Pancreas (tissue), 10 donors: ENCODE data around the gene TTBK2. TPM values are rescaled to one million over a fixed set of nuclear protein-coding genes. Genes with fewer than 3 reads are reported as not detected.
A peak's percentile ranks its signal among the peaks of the same experiment; 100 is the strongest.

Source experiments
- ATAC-seq, 4 donors: fragments of 200-7000 bp; cut with Tn5 transposase; one replicate each; pipeline versions ENCODE4 v1.8.0 to v1.9.1; 2020; ENCODE audit warnings: mild to moderate bottlenecking in 4 of 4, moderate library complexity in 4 of 4
- DNase-seq, 6 donors: peaks; one replicate each; pipeline ENCODE4 v3.0.0-alpha.2; 2020
- FAIRE-seq: peaks from 2 replicates; lab custom pipeline; 2012; peaks lifted over from hg19 to GRCh38; lab: Jason Lieb, UNC
- H3K27ac ChIP-seq, 4 donors: fragments of 200-600 bp; sonication (generic); 1 replicate in 3 of 4; 2 replicates in 1 of 4; pipeline versions ENCODE4 v1.5.0 to v1.8.0; 2020
- H3K27me3 ChIP-seq, 4 donors: fragments of 200-600 bp; one replicate each; pipeline ENCODE4 v1.8.0; 2021
- H3K36me3 ChIP-seq, 3 donors: fragments of 200-600 bp; sonication (generic) in 1 of 3; one replicate each; pipeline versions ENCODE4 v1.5.0 to v1.8.0; 2020 to 2021
- H3K4me1 ChIP-seq, 3 donors: fragments of 200-600 bp; one replicate each; pipeline ENCODE4 v1.8.0; 2021
- H3K4me3 ChIP-seq, 4 donors: fragments of 200-600 bp; sonication (generic) in 2 of 4; one replicate each; pipeline versions ENCODE4 v1.5.0 to v1.8.0; 2020 to 2021
- H3K9me3 ChIP-seq, 4 donors: fragments of 200-600 bp; one replicate each; pipeline ENCODE4 v1.8.0; 2021
- WGBS, 2 donors: extraction: QIAGEN DNeasy Blood & Tissue Kit; methylation state at CpG; one replicate each; pipeline ENCODE4 v1.1.7; 2013; 5-methylcytosine and 5-hydroxymethylcytosine counted together
- intact Hi-C, 3 donors: fragments of 100-400 bp; cut with DNase I; formaldehyde crosslinking; loops; one replicate each; pipeline versions ENCODE4 v1.11.1 to v1.14.2; 2022
- polyA plus RNA-seq, 2 donors: library from polyadenylated mRNA; stranded (reverse); fragments of 200-250 nt; gene quantifications; one replicate each; pipeline ENCODE4 v1.2.3, GENCODE V29; 2013
- total RNA-seq, 6 donors: library from RNA; stranded (reverse); fragmentation: NEBNext Ultra II Directional in 4 of 6; extraction: Animal tissue kit (Norgen Biotek cat#: 25700) in 4 of 6; gene quantifications; one replicate each; pipeline versions ENCODE4 v1.2.1 to v1.2.4, GENCODE V29; 2021 to 2023
- TF ChIP-seq, protein P1 (sequence below), 4 donors: fragments of 200-600 bp; sonication (generic) in 3 of 4; IDR thresholded peaks; one replicate each; pipeline versions ENCODE4 v1.5.0 to v1.8.0; 2021; ENCODE audit warnings: antibody characterized with exemption in 4 of 4
- donor health status: healthy with polysubstance abuse.
- donor health status: DM: no; HTN: no; CAD: no; lungs with moderate emphysema.
- donor health status: DM: no; HTN: no; CAD: no.
- donor health status: control.
- donor health status: control.
- donor health status: Bipolar disorder and iron deficiency.
- donor health status: DM: yes; HTN: yes; CAD: no.
- donor health status: DM: no; HTN: no; CAD: no.
- donor health status: DM: no; HTN: no; CAD: no.
- donor health status: DM: yes; HTN: yes; CAD: no.

The TTBK2 gene
- total and polyA plus RNA-seq, 8 donors = 1.7 to 8.5 (median 4.8) TPM

GRCh38 chr15:42742149-42742548, 178.4 kb downstream of the TTBK2 start:
- TF ChIP-seq, protein P1, sequence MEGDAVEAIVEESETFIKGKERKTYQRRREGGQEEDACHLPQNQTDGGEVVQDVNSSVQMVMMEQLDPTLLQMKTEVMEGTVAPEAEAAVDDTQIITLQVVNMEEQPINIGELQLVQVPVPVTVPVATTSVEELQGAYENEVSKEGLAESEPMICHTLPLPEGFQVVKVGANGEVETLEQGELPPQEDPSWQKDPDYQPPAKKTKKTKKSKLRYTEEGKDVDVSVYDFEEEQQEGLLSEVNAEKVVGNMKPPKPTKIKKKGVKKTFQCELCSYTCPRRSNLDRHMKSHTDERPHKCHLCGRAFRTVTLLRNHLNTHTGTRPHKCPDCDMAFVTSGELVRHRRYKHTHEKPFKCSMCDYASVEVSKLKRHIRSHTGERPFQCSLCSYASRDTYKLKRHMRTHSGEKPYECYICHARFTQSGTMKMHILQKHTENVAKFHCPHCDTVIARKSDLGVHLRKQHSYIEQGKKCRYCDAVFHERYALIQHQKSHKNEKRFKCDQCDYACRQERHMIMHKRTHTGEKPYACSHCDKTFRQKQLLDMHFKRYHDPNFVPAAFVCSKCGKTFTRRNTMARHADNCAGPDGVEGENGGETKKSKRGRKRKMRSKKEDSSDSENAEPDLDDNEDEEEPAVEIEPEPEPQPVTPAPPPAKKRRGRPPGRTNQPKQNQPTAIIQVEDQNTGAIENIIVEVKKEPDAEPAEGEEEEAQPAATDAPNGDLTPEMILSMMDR (IDR thresholded peaks at IDR 0.05) = no peak
- WGBS, 2 donors = 89 to 90% methylated on average over 4 of the region's 4 CpGs
- Histone ChIP-seq H3K4me3 (no peak overlapping the region), H3K27me3 (no peaks in the 10 kb centered on the region), H3K36me3 (no peaks in the 10 kb centered on the region), H3K27ac (no peak overlapping the region), H3K9me3 (no peaks in the 10 kb centered on the region), H3K4me1 (peaks cover 0 to 7% (median 5%) of the 10 kb centered on the region in 3 donors)
- ATAC-seq (no peak), FAIRE-seq (no peak), DNase-seq (no peak)
- intact Hi-C loops = no loop called here

GRCh38 chr15:42741710-42742109, 178.9 kb downstream of the TTBK2 start:
- 90 to 91% methylated on average over 2 of the region's 2 CpGs for WGBS, 2 donors

GRCh38 chr15:42737529-42738328, 182.8 kb downstream of the TTBK2 start:
- DNase-seq = no peak
- H3K27ac ChIP-seq = peak overlapping the region; percentile 73 to 89 (median 86)
- ATAC-seq = peak; percentile 4 to 29 (median 10)
- peaks cover 0 to 7% (median 0%) of the 10 kb centered on the region in 3 donors for H3K36me3 ChIP-seq
- peaks cover 4 to 9% (median 7%) of the 10 kb centered on the region in 3 donors for H3K4me1 ChIP-seq
- H3K9me3 ChIP-seq = no peaks in the 10 kb centered on the region
- WGBS, 2 donors = 75 to 76% methylated on average over 21 of the region's 21 CpGs
- H3K4me3 ChIP-seq = peak overlapping the region; percentile 89 to 97 (median 92)
- TF ChIP-seq, protein P1 (IDR thresholded peaks at IDR 0.05) = no peak
- FAIRE-seq = no peak
- H3K27me3 ChIP-seq = no peaks in the 10 kb centered on the region
- intact Hi-C loops = no loop called here

More at GRCh38 chr15:42741710-42742109, 178.9 kb downstream of the TTBK2 start:
- no peaks in the 10 kb centered on the region for H3K36me3 ChIP-seq
- no peak for DNase-seq
- no peak overlapping the region for H3K4me3 ChIP-seq
- no peaks in the 10 kb centered on the region for H3K9me3 ChIP-seq
- H3K27ac ChIP-seq = no peak overlapping the region
- no peak for FAIRE-seq
- H3K4me1 ChIP-seq = peaks cover 0 to 7% (median 5%) of the 10 kb centered on the region in 3 donors
- intact Hi-C loops = no loop called here
- no peaks in the 10 kb centered on the region for H3K27me3 ChIP-seq
- ATAC-seq = no peak
- TF ChIP-seq, protein P1 (IDR thresholded peaks at IDR 0.05) = no peak

DNA sequence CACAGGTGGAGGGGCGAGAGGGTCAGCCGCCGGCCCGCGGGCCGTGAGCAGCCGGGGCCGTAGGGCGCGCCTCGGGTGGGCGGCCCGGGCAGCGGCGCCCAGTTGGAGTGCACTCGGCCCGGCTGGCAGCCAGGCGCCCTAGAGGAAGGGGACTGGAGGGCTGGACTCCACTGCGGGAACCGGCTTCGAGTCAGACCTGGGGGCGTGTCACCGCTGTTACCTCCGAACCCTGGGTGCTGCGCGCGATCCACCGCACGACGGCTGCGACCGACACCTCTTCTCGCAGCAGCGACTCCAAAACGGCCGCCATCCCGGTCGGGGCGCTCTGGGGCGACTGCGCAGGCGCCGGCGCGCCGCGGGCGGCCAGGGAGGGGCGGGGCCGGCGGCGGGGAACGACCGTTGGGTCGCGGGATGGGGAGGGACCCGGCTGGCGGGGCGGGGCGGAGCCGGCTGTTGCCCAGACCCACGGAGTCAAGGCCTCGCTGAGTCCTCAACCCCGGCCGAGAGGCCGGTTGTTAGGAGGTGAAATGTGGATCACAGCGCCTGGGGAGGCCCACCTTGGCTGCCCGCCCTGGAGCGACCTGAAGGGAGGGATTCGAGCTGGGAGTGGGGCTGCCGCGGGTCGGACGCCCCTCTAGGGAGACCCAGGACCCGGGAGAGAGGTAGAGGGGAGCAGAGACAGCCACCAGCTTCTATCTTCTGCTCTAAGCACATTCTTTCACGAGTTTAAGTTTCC, 183.6 kb downstream of the TTBK2 start, which contains the start of gene CDAN1:
CDAN1 (minus strand) TSS at position 336 of the 736 bp plus-strand sequence; CDS start at position 310, 26 bp downstream.
- intact Hi-C loops = no loop called here
- FAIRE-seq = no peak
- peaks cover 0 to 9% (median 0%) of the 10 kb centered on the region in 3 donors for H3K36me3 ChIP-seq
- H3K27me3 ChIP-seq = no peaks in the 10 kb centered on the region
- DNase-seq = peak; percentile 91 to 98 (median 94)
- ATAC-seq = peak; percentile 98 to 99 (median 99)
- peaks cover 4 to 9% (median 7%) of the 10 kb centered on the region in 3 donors for H3K4me1 ChIP-seq
- no peaks in the 10 kb centered on the region for H3K9me3 ChIP-seq
- H3K27ac ChIP-seq = peak within 1 kb of the TSS; percentile 73 to 89 (median 86)
- 1% methylated on average over 67 to 76 of the region's 76 CpGs for WGBS, 2 donors
- TF ChIP-seq, protein P1 (IDR thresholded peaks at IDR 0.05) = no peak
- peak within 1 kb of the TSS; percentile 89 to 97 (median 92) for H3K4me3 ChIP-seq
